Kidney (tissue), 14 donors: Measurements from ENCODE around the gene CHD2. TPM values are rescaled to one million over a fixed set of nuclear protein-coding genes. Genes with fewer than 3 reads are reported as not detected.
A peak's percentile ranks its signal among the peaks of the same experiment; 100 is the strongest.

ENCODE experiments used
- DNase-seq, 5 donors: peaks; one replicate each; pipeline ENCODE4 v3.0.0-alpha.2; 2013 to 2020
- FAIRE-seq: peaks from 2 replicates; lab custom pipeline; 2012; peaks lifted over from hg19 to GRCh38; lab: Jason Lieb, UNC
- H3K27ac ChIP-seq, 2 donors: one replicate each; pipeline ENCODE4 v1.7.0; 2013; ENCODE audit warnings: low read depth in 2 of 2, low read length in 2 of 2, inconsistent platforms in 1 of 2
- H3K27me3 ChIP-seq: one replicate; pipeline ENCODE4 v1.7.1; 2013; ENCODE audit warnings: low read length, inconsistent platforms; ENCODE audit not compliant: control insufficient read depth, insufficient read depth
- H3K36me3 ChIP-seq, 3 donors: one replicate each; pipeline versions ENCODE4 v1.7.0 to v1.7.1; 2013; ENCODE audit warnings: low read length in 3 of 3, control low read depth in 1 of 3, inconsistent platforms in 1 of 3; ENCODE audit not compliant: insufficient read depth in 3 of 3, control insufficient read depth in 2 of 3
- H3K4me1 ChIP-seq, 3 donors: one replicate each; pipeline versions ENCODE4 v1.7.0 to v1.7.1; 2013; ENCODE audit warnings: low read length in 3 of 3, inconsistent platforms in 1 of 3, low read depth in 1 of 3; ENCODE audit not compliant: control insufficient read depth in 2 of 3, insufficient read depth in 2 of 3
- H3K4me3 ChIP-seq, 3 donors: one replicate each; pipeline versions ENCODE4 v1.7.0 to v1.8.1; 2013; ENCODE audit warnings: low read length in 3 of 3, control low read depth in 1 of 3, inconsistent platforms in 1 of 3
- H3K9ac ChIP-seq, 3 donors: one replicate each; pipeline versions ENCODE4 v1.7.0 to v1.7.1; 2013; ENCODE audit warnings: low read length in 3 of 3, control low read depth in 1 of 3, inconsistent platforms in 1 of 3
- H3K9me3 ChIP-seq, 3 donors: one replicate each; pipeline versions ENCODE4 v1.7.0 to v1.7.1; 2013; ENCODE audit warnings: low read length in 3 of 3, control low read depth in 1 of 3, inconsistent platforms in 1 of 3; ENCODE audit not compliant: control insufficient read depth in 2 of 3, insufficient read depth in 1 of 3
- intact Hi-C: fragments of 100-400 bp; cut with DNase I; formaldehyde crosslinking; loops from one replicate; pipeline ENCODE4 v1.11.1; 2022
- polyA plus RNA-seq: library from polyadenylated mRNA; stranded (reverse); fragments of 350-450 nt; fragmentation: Illumina TruSeq; extraction: RNeasy Lipid Tissue Mini Kit (QIAGEN cat#74804); gene quantifications from one replicate; pipeline ENCODE4 v1.2.3, GENCODE V29; 2014; ENCODE audit warnings: low read depth, low replicate concordance; ENCODE audit not compliant: insufficient read depth
- total RNA-seq: library from RNA; stranded (reverse); fragmentation: NEBNext Ultra II Directional; extraction: Animal tissue kit (Norgen Biotek cat#: 25700); gene quantifications from one replicate; pipeline ENCODE4 v1.2.1, GENCODE V29; 2021
- TF ChIP-seq, protein P1 (sequence below): IDR thresholded peaks from 3 replicates; pipeline ENCODE4 v1.5.1; 2012; ENCODE audit warnings: mild to moderate bottlenecking, moderate library complexity, borderline replicate concordance; ENCODE audit not compliant: insufficient read depth; ENCODE audit errors: extremely low read depth
- donor health status: control.
- donor health status: control.
- donor health status: control.
- donor health status: control.
- donor health status: control.
- donor health status: DM: yes; HTN: yes; CAD: no.
- donor health status: Normal renal cell carcinoma (clear cell type).

CHD2 gene
- total and polyA plus RNA-seq, 2 donors from 2014 or later: 22.5 to 137 TPM

DNA sequence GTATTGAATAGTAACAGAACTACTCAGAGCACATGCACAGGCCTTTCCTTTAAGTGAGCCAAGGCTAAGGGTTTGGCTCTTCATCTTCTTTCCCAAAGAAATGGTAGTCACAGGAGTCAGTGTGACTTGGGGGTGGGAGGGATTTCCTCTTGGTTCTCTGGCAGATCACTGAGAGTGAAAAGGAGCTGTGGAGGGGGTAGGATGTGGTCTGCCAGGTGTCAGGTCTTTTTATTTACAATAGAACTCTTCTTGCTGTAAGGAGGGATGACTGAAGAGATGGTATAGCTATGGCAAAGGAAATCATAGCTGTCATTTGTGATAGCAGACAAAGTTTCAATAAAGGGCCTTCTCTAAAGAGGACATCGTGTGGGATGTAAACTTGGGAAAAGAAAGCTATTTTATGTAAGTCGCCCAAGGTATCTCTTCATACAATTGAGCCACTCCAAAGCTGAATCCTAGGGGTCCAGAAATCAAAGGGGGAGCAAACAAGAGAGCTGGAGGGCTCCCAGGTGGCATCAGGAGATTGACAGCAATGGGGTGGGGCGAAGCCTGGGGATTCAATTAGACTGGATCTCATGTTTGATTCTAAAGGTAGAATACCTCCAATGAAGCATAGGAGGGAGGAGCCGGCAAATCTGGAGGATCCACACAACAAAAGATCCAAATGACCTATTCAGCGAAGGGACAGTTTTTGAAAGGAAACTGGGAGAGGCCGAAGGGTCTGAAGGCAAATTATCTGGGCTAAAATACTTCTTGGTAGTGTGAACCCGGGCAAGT is 20.0 kb upstream of the CHD2 start:
- Histone ChIP-seq H3K4me1 (peaks cover 0 to 5% (median 4%) of the 10 kb centered on the region in 3 donors), H3K9me3 (no peaks in the 10 kb centered on the region), H3K27ac (peak overlapping the region in 1 of 2 donors; percentile 97), H3K36me3 (no peaks in the 10 kb centered on the region), H3K27me3 (no peaks in the 10 kb centered on the region), H3K4me3 (no peak overlapping the region), H3K9ac (no peak overlapping the region)
- TF ChIP-seq, protein P1, sequence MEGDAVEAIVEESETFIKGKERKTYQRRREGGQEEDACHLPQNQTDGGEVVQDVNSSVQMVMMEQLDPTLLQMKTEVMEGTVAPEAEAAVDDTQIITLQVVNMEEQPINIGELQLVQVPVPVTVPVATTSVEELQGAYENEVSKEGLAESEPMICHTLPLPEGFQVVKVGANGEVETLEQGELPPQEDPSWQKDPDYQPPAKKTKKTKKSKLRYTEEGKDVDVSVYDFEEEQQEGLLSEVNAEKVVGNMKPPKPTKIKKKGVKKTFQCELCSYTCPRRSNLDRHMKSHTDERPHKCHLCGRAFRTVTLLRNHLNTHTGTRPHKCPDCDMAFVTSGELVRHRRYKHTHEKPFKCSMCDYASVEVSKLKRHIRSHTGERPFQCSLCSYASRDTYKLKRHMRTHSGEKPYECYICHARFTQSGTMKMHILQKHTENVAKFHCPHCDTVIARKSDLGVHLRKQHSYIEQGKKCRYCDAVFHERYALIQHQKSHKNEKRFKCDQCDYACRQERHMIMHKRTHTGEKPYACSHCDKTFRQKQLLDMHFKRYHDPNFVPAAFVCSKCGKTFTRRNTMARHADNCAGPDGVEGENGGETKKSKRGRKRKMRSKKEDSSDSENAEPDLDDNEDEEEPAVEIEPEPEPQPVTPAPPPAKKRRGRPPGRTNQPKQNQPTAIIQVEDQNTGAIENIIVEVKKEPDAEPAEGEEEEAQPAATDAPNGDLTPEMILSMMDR: no peak
- DNase-seq (no peak), FAIRE-seq (no peak)
- intact Hi-C loops: no loop called here

DNA sequence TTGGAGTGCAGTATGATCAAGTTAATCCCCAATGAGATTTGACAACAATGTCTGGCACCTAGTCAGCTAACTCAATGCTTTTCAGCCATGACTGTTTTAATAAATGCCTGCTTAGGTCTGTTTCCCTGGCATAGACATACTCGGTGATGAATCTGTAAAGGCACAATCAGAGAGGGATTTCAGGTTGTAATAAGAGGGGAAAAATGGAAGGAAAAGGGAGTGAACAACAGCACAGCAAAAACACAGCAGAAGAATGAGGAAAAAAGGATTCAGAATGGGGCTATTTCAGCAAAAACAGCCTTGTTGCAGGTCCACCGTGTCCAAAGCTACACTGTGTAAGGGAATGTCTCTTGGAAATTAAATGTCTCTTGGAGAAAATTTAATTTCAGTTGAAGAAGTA is 19.3 kb upstream of the CHD2 start:
- FAIRE-seq: no peak
- intact Hi-C loops: no loop called here
- TF ChIP-seq, protein P1: no peak
- Histone ChIP-seq H3K36me3 (no peaks in the 10 kb centered on the region), H3K27ac (peak overlapping the region; percentile 92 to 97), H3K27me3 (no peaks in the 10 kb centered on the region), H3K4me1 (peaks cover 0 to 5% (median 4%) of the 10 kb centered on the region in 3 donors), H3K4me3 (no peak overlapping the region), H3K9ac (peak overlapping the region in 1 of 3 donors; percentile 66), H3K9me3 (no peaks in the 10 kb centered on the region)
- no peak for DNase-seq

DNA sequence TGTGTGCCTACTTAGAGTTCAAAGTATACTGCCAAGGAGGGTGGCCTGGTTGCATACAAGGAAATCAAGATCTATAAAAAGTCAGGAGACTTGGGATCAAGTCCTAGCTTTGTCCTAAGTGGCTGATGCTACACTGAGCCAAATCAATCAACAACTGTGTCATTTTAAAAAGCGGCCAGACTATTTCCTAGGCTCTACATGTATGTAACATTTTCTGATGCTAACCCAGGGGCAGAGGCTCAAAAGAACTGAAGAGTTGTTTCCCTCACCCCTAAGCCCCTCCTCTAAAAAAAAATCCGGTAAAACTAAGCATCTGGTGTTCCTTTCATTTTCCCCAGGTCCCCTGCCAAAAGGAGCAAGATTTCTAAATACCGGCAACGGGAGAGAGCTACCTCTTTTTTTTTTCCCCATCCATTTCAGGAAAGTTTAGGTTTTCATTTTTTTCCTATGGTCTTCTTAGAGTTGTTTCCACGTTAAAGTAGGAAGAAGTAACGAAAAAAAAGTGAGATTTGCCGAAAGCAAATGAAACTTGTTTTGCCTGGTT is 18.8 kb upstream of the CHD2 start:
- Histone ChIP-seq H3K4me3 (peak overlapping the region; percentile 5 to 75 (median 62)), H3K36me3 (peaks cover 0 to under 1% (median under 1%) of the 10 kb centered on the region in 3 donors), H3K9ac (peak overlapping the region; percentile 9 to 66 (median 37)), H3K27ac (peak overlapping the region; percentile 92 to 97), H3K27me3 (no peaks in the 10 kb centered on the region), H3K4me1 (peaks cover 2 to 6% (median 4%) of the 10 kb centered on the region in 3 donors), H3K9me3 (no peaks in the 10 kb centered on the region)
- peak in 1 of 5 donors; percentile 76 for DNase-seq
- intact Hi-C loops: no loop called here
- TF ChIP-seq, protein P1: no peak
- FAIRE-seq: no peak
